ENCODE measurements around the gene LRP8.

DNA sequence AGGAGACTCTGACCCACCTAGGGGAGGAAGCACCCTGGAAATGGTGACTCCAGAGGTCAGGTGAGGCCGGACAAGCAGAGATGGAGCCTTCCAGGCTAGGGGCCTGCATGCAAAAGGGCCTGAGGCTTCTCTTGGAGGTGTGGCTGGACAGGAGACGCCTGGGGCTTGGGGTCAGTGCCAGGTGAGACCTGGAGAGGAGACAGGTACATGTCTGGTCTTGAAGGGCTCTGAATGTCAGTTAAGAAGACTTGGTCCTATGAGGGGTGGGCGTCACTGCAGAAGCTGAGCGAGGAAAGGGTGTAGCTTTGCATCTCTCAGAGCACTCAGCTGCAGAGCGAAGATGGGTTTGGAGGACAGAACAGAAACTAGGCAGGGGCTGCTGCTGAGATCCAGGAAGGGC lies 14.3 kb downstream of the LRP8 start:
- TF ChIP-seq FOXK1 (CRISPR knock-in tag; IDR thresholded peaks at IDR 0.05) = no peak
- TF ChIP-seq CBFB (CRISPR knock-in tag; IDR thresholded peaks at IDR 0.05; ENCODE audit: low read depth) = no peak
- no peak for TF ChIP-seq CTCF (IDR thresholded peaks at IDR 0.05)
- TF ChIP-seq, protein P1, sequence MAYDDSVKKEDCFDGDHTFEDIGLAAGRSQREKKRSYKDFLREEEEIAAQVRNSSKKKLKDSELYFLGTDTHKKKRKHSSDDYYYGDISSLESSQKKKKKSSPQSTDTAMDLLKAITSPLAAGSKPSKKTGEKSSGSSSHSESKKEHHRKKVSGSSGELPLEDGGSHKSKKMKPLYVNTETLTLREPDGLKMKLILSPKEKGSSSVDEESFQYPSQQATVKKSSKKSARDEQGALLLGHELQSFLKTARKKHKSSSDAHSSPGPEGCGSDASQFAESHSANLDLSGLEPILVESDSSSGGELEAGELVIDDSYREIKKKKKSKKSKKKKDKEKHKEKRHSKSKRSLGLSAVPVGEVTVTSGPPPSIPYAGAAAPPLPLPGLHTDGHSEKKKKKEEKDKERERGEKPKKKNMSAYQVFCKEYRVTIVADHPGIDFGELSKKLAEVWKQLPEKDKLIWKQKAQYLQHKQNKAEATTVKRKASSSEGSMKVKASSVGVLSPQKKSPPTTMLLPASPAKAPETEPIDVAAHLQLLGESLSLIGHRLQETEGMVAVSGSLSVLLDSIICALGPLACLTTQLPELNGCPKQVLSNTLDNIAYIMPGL (CRISPR knock-in tag; IDR thresholded peaks at IDR 0.05) = no peak
- no peak for TF ChIP-seq TCF7 (CRISPR knock-in tag; IDR thresholded peaks at IDR 0.05; ENCODE audit: low read depth)
- TF ChIP-seq, protein P2, sequence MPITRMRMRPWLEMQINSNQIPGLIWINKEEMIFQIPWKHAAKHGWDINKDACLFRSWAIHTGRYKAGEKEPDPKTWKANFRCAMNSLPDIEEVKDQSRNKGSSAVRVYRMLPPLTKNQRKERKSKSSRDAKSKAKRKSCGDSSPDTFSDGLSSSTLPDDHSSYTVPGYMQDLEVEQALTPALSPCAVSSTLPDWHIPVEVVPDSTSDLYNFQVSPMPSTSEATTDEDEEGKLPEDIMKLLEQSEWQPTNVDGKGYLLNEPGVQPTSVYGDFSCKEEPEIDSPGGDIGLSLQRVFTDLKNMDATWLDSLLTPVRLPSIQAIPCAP (CRISPR knock-in tag; IDR thresholded peaks at IDR 0.05) = no peak
- TF ChIP-seq, protein P3, sequence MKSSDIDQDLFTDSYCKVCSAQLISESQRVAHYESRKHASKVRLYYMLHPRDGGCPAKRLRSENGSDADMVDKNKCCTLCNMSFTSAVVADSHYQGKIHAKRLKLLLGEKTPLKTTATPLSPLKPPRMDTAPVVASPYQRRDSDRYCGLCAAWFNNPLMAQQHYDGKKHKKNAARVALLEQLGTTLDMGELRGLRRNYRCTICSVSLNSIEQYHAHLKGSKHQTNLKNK (CRISPR knock-in tag; IDR thresholded peaks at IDR 0.05) = no peak
- TF ChIP-seq E2F4 (CRISPR knock-in tag; IDR thresholded peaks at IDR 0.05; ENCODE audit: borderline replicate concordance, low read depth) = no peak
- no peak for TF ChIP-seq TEAD4 (CRISPR knock-in tag; IDR thresholded peaks at IDR 0.05)
- no peak for TF ChIP-seq HMGA2 (CRISPR knock-in tag; IDR thresholded peaks at IDR 0.05)
- TF ChIP-seq MAX (CRISPR knock-in tag; IDR thresholded peaks at IDR 0.05) = no peak
- TF ChIP-seq ZNF232 (CRISPR knock-in tag; IDR thresholded peaks at IDR 0.05) = no peak
